OCI-LY7 (cell line): Measurements from ENCODE around the gene ANKRD65.

ENCODE experiments used
- CTCF ChIP-seq: fragments of 200-600 bp; sonication (generic); conservative IDR thresholded peaks from 2 replicates; pipeline ENCODE4 v1.5.1; 2014; ENCODE audit warnings: mild to moderate bottlenecking, antibody characterized with exemption, low read length, moderate library complexity, mixed read lengths
- EZH2phosphoT487 ChIP-seq: fragments of 200-600 bp; sonication (generic); IDR thresholded peaks from 2 replicates; pipeline ENCODE4 v1.6.1; 2018; ENCODE audit warnings: low read depth, borderline replicate concordance, mild to moderate bottlenecking, mixed run types, antibody characterized with exemption, low read length, moderate library complexity, mixed read lengths

DNA sequence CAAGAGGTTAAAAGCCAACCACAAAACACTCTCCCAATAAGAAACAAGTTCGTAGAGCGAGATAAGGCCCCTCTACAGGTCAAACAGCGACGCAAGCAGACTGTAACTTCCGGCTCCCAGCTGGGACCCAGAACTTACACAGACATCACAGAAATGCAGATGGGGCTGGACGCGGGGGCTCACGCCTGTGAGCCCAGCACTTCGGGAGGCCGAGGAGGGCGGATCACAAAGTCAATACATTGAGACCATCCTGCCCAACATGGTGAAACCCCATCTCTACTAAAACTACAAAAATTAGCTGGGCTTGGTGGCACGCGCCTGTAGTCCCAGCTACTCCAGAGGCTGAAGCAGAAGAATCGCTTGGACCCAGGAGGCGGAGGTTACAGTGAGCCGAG lies 33.0 kb downstream of the ANKRD65 start:
- TF ChIP-seq CTCF (no peak), EZH2phosphoT487 (no peak)
